NOMO-1 treated with dmso at 0.1 percent for 144 hours (cell line): Measurements from ENCODE around the gene JMY.
A peak's percentile ranks its signal among the peaks of the same experiment; 100 is the strongest.

ENCODE experiments used
- DNase-seq: peaks from one replicate; lab custom pipeline; 2025; ENCODE audit not compliant: unreplicated experiment; lab: John Stamatoyannopoulos, UW

The JMY gene

GRCh38 chr5:79235634-79236361, at the start of gene JMY:
JMY (plus strand) TSS chr5:79236131; CDS start chr5:79236651, 520 bp downstream.
- DNase-seq: peak; percentile 61

GRCh38 chr5:79186455-79186854, 49.5 kb upstream of the JMY start:
- no peak for DNase-seq

GRCh38 chr5:79189439-79190234, 46.3 kb upstream of the JMY start:
- no peak for DNase-seq

- no peak for DNase-seq
These were observed 45.7 kb upstream of the JMY start for GRCh38 chr5:79190235-79190529.

- no peak for DNase-seq
These were observed 44.5 kb upstream of the JMY start for GRCh38 chr5:79191457-79191856.

- DNase-seq: no peak
These were observed 42.3 kb upstream of the JMY start for GRCh38 chr5:79193643-79194042.

GRCh38 chr5:79200573-79201183, 35.3 kb upstream of the JMY start:
- no peak for DNase-seq

- no peak for DNase-seq
These were observed 34.7 kb upstream of the JMY start for GRCh38 chr5:79201206-79201605.

- no peak for DNase-seq
These were observed 33.9 kb upstream of the JMY start for GRCh38 chr5:79202076-79202475.

GRCh38 chr5:79205965-79206364, 30.0 kb upstream of the JMY start:
- DNase-seq: no peak

GRCh38 chr5:79206541-79206940, 29.4 kb upstream of the JMY start:
- no peak for DNase-seq

- DNase-seq: no peak
These were observed 26.4 kb upstream of the JMY start for GRCh38 chr5:79209505-79209904.

GRCh38 chr5:79224286-79224984, 11.5 kb upstream of the JMY start:
- DNase-seq: no peak

GRCh38 chr5:79225026-79225425, 10.9 kb upstream of the JMY start:
- no peak for DNase-seq

- no peak for DNase-seq
These were observed 10.5 kb upstream of the JMY start for GRCh38 chr5:79225441-79225840.

GRCh38 chr5:79227484-79228025, 8.4 kb upstream of the JMY start:
- DNase-seq: no peak

GRCh38 chr5:79229357-79230174, 6.4 kb upstream of the JMY start:
- no peak for DNase-seq

GRCh38 chr5:79235261-79235633, 684 bp upstream of the JMY start:
- no peak for DNase-seq

GRCh38 chr5:79236362-79236969, 535 bp downstream of the JMY start:
- peak; percentile 1 for DNase-seq
